Peyer's patch (tissue), 4 donors: ENCODE data around the gene PIGN.

Source experiments
- CTCF ChIP-seq, 6 experiments: fragments of 450-650 bp in 4 of 6; fragments of 200-600 bp in 2 of 6; sonication (generic) in 1 of 6; IDR thresholded peaks; one replicate each; pipeline ENCODE4 v1.5.1; 2017 to 2019; ENCODE audit warnings: antibody characterized with exemption in 6 of 6, mild to moderate bottlenecking in 3 of 6, moderate library complexity in 1 of 6
- POLR2A ChIP-seq, 2 donors: fragments of 450-650 bp; IDR thresholded peaks; one replicate each; pipeline ENCODE4 v1.5.1; 2017; ENCODE audit warnings: antibody characterized with exemption in 2 of 2, mild to moderate bottlenecking in 2 of 2, moderate library complexity in 2 of 2

GRCh38 chr18:61991836-61992235 lies 195.0 kb downstream of the PIGN start:
- TF ChIP-seq CTCF (IDR thresholded peaks at IDR 0.05): no peak
- no peak for TF ChIP-seq POLR2A (IDR thresholded peaks at IDR 0.05)
